Testis (tissue), 3 donors: ENCODE results near the gene DNM3. TPM values are rescaled to one million over a fixed set of nuclear protein-coding genes. Genes with fewer than 3 reads are reported as not detected.

Experiments used
- DNase-seq: peaks from one replicate; pipeline ENCODE4 v3.0.0-alpha.2; 2019
- H3K27ac ChIP-seq, 2 donors: fragments of 200-600 bp; sonication (generic); one replicate each; pipeline ENCODE4 v1.5.1; 2019
- H3K27me3 ChIP-seq: fragments of 200-600 bp; sonication (generic); one replicate; pipeline ENCODE4 v1.5.1; 2019
- H3K36me3 ChIP-seq: fragments of 200-600 bp; sonication (generic); one replicate; pipeline ENCODE4 v1.5.1; 2017; ENCODE audit warnings: low read depth; ENCODE audit errors: missing control alignments
- H3K4me1 ChIP-seq: fragments of 200-600 bp; sonication (generic); one replicate; pipeline ENCODE4 v1.5.1; 2019
- H3K4me3 ChIP-seq, 2 donors: fragments of 200-600 bp; sonication (generic); one replicate each; pipeline ENCODE4 v1.5.1; 2017 to 2019
- H3K9me3 ChIP-seq: fragments of 200-600 bp; sonication (generic); one replicate; pipeline ENCODE4 v1.5.1; 2017
- CTCF ChIP-seq, 3 experiments: fragments of 450-650 bp in 2 of 3; fragments of 200-600 bp in 1 of 3; sonication (generic) in 1 of 3; IDR thresholded peaks; one replicate each; pipeline ENCODE4 v1.5.1; 2016 to 2019; ENCODE audit warnings: antibody characterized with exemption in 3 of 3, mild to moderate bottlenecking in 2 of 3, moderate library complexity in 1 of 3
- POLR2A ChIP-seq: fragments of 450-650 bp; IDR thresholded peaks from one replicate; pipeline ENCODE4 v1.6.1; 2017; ENCODE audit warnings: antibody characterized with exemption, mild to moderate bottlenecking, moderate library complexity
- WGBS, 2 donors: methylation state at CpG; one replicate each; pipeline ENCODE4 v1.1.5; 2018; 5-methylcytosine and 5-hydroxymethylcytosine counted together
- intact Hi-C: fragments of 100-400 bp; cut with DNase I; formaldehyde crosslinking; loops from one replicate; pipeline ENCODE4 v1.15.1; 2023; ENCODE audit warnings: low total_unique reads
- polyA plus RNA-seq: library from polyadenylated mRNA; stranded (reverse); fragments of 350-450 nt; fragmentation: Illumina TruSeq; extraction: RNeasy Lipid Tissue Mini Kit (QIAGEN cat#74804); gene quantifications from one replicate; pipeline ENCODE4 v1.2.3, GENCODE V29; 2014; ENCODE audit warnings: low read depth, low replicate concordance; ENCODE audit not compliant: insufficient read depth
- total RNA-seq, 2 donors: library from RNA; depleted of rRNA; stranded (reverse); fragments of >200 nt; gene quantifications; one replicate each; pipeline ENCODE4 v1.2.3, GENCODE V29; 2016

The DNM3 gene
- total and polyA plus RNA-seq, 3 donors from 2014 or later: 4.9 to 10.2 (median 8.4) TPM

DNA sequence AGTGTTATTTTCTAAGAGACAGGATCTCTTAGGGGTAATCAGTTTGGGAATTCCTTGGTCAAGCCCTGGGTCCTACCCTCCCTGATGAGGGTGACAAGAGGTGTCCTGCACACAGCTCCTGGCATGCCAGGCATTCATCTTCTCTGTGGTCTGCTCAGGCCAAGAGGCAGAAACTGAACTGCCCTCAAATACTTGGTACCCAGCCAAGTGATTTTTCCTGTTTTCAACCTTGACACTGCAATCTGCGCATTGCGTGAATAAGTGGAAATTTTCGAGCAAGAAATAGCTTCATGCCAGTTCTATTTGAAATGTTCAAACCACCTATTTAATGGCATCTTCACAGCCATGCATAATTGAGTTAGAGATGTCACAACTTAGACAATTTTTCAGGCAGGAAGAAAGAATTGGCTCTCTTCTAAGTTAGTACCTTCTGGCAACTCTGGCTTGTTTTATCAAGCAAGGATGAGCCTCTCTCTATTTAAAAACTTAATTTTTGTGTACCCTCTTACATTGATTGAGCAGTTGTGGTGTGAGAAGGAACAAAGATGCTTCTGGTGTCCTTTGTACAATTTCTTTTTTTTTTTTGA is 27.0 kb downstream of the DNM3 start:
- H3K27ac ChIP-seq: no peak overlapping the region
- 36 to 47% methylated on average over 3 of the region's 3 CpGs for WGBS, 2 donors

DNA sequence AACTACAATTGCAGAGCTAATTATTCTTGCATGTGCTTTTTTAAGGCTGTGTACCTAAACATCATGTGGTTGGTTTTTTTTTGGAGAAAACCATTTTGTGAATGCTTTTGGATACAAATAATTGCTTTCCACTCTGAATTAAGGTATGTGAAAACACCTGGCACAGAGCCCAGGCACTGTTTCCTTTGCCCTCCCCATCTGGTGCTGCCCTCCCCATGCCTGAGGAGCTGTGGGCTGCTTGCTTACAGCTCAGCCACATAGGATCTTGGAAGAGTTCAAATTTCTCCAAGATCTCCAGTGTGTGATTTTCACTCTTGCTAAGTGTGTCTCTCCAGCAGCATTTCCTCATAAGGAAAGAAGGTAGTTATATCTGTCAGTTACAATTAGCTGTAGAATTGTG is 27.8 kb downstream of the DNM3 start:
- Histone ChIP-seq H3K36me3 (no peaks in the 10 kb centered on the region), H3K4me1 (no peaks in the 10 kb centered on the region), H3K27me3 (no peaks in the 10 kb centered on the region), H3K4me3 (no peak overlapping the region), H3K27ac (no peak overlapping the region), H3K9me3 (no peaks in the 10 kb centered on the region)
- no peak for DNase-seq
- TF ChIP-seq CTCF (IDR thresholded peaks at IDR 0.05) (no peak), POLR2A (no peak)
- intact Hi-C loops: no loop called here

More for the DNA sequence above, 27.0 kb downstream of the DNM3 start:
- Histone ChIP-seq H3K27me3 (no peaks in the 10 kb centered on the region), H3K4me3 (no peak overlapping the region), H3K36me3 (no peaks in the 10 kb centered on the region), H3K9me3 (no peaks in the 10 kb centered on the region), H3K4me1 (no peaks in the 10 kb centered on the region)
- DNase-seq: no peak
- intact Hi-C loops: no loop called here
- TF ChIP-seq POLR2A (no peak), CTCF (IDR thresholded peaks at IDR 0.05) (no peak)

DNA sequence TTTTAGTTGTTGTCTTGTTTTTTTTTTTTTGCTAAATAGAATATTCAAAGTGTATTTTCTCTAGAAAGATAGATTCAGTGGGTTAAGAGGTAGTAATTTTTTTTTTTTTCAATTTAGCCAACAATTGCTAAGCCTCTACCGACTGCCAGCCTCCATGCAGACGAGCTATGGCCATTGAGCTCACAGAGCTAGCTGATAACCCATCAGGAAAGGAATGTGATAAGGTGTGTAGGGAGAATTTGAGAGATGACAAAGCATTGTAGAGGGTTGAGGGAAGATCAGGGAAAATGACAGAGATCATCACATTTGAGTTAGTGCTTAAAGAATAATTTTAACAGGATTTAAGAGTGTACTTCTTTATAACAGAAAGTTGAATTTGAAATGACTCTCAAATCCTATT is 30.6 kb downstream of the DNM3 start:
- intact Hi-C loops: no loop called here
- H3K27ac ChIP-seq: no peak overlapping the region
- TF ChIP-seq CTCF (IDR thresholded peaks at IDR 0.05) (no peak), POLR2A (no peak)
- 93 to 95% methylated on average over 2 of the region's 2 CpGs for WGBS, 2 donors
- no peak overlapping the region for H3K4me3 ChIP-seq
- no peaks in the 10 kb centered on the region for H3K9me3 ChIP-seq
- H3K4me1 ChIP-seq: no peaks in the 10 kb centered on the region
- H3K36me3 ChIP-seq: no peaks in the 10 kb centered on the region
- no peak for DNase-seq
- no peaks in the 10 kb centered on the region for H3K27me3 ChIP-seq

GRCh38 chr1:171872430-171872829 is 31.1 kb downstream of the DNM3 start:
- 88 to 90% methylated on average over 5 of the region's 5 CpGs for WGBS, 2 donors
- Histone ChIP-seq H3K9me3 (no peaks in the 10 kb centered on the region), H3K36me3 (no peaks in the 10 kb centered on the region), H3K27me3 (no peaks in the 10 kb centered on the region), H3K4me3 (no peak overlapping the region), H3K4me1 (no peaks in the 10 kb centered on the region), H3K27ac (no peak overlapping the region)
- TF ChIP-seq POLR2A (no peak), CTCF (IDR thresholded peaks at IDR 0.05) (no peak)
- no peak for DNase-seq
- intact Hi-C loops: no loop called here

DNA sequence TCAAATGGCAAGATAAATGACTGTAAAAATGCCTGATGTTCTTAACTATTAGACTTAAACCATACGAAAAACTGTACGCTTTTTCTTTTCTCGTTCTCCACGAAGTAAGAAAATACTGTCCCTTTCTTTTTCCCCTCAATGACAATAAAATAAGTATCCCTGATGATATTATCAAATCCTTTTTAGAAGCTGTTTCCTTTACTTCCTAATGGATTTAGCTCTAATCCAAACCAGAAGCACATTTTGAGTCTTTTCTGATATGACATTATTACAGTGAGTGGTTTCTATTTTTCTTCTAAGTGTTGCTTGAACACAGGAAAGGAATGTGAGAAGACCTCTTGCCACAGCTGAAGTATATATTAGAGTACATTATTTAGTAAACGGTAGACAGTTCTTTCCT is 32.4 kb downstream of the DNM3 start:
- intact Hi-C loops: no loop called here
- DNase-seq: no peak

More for the DNA sequence above, 32.4 kb downstream of the DNM3 start:
- 87 to 89% methylated on average over 5 of the region's 5 CpGs for WGBS, 2 donors
- H3K36me3 ChIP-seq: no peaks in the 10 kb centered on the region
- no peaks in the 10 kb centered on the region for H3K9me3 ChIP-seq
- H3K27me3 ChIP-seq: no peaks in the 10 kb centered on the region
- TF ChIP-seq CTCF (IDR thresholded peaks at IDR 0.05): no peak
- TF ChIP-seq POLR2A: no peak
- no peak overlapping the region for H3K4me3 ChIP-seq
- no peaks in the 10 kb centered on the region for H3K4me1 ChIP-seq
- no peak overlapping the region for H3K27ac ChIP-seq
